H9 (cell line): Measurements from ENCODE around the gene MED27. TPM values are rescaled to one million over a fixed set of nuclear protein-coding genes. Genes with fewer than 3 reads are reported as not detected.

Experiments used
- DNase-seq: peaks from one replicate; pipeline ENCODE4 v3.0.0-alpha.2; 2017
- H2AFZ ChIP-seq: one replicate; pipeline ENCODE4 v1.6.1; 2013; ENCODE audit warnings: mild to moderate bottlenecking, low read length, control low read depth, moderate library complexity
- H2AK5ac ChIP-seq: 2 replicates; pipeline ENCODE4 v1.6.1; 2013; ENCODE audit warnings: low read length, control low read depth, mixed read lengths; ENCODE audit not compliant: insufficient read length
- H2BK120ac ChIP-seq: one replicate; pipeline ENCODE4 v1.6.1; 2013; ENCODE audit warnings: low read depth, mild to moderate bottlenecking, low read length, control low read depth, inconsistent platforms; ENCODE audit not compliant: poor library complexity, severe bottlenecking
- H2BK12ac ChIP-seq: 2 replicates; pipeline ENCODE4 v1.6.1; 2013; ENCODE audit warnings: low read length, control low read depth, mixed read lengths, low read depth; ENCODE audit not compliant: insufficient read length
- H2BK15ac ChIP-seq: 2 replicates; pipeline ENCODE4 v1.6.1; 2013; ENCODE audit warnings: low read depth, low read length, control low read depth
- H2BK20ac ChIP-seq: one replicate; pipeline ENCODE4 v1.6.1; 2013; ENCODE audit warnings: low read depth, mild to moderate bottlenecking, low read length, control low read depth, inconsistent platforms; ENCODE audit not compliant: poor library complexity, severe bottlenecking
- H2BK5ac ChIP-seq: 2 replicates; pipeline ENCODE4 v1.6.1; 2013; ENCODE audit warnings: low read length, control low read depth, mixed read lengths; ENCODE audit not compliant: insufficient read length
- H3K14ac ChIP-seq: 2 replicates; pipeline ENCODE4 v1.6.1; 2013; ENCODE audit warnings: low read length, control low read depth; ENCODE audit not compliant: insufficient read depth
- H3K18ac ChIP-seq: 2 replicates; pipeline ENCODE4 v1.6.1; 2013; ENCODE audit warnings: low read depth, mild to moderate bottlenecking, mixed read lengths, low read length, control low read depth; ENCODE audit not compliant: insufficient read length
- H3K23ac ChIP-seq: 2 replicates; pipeline ENCODE4 v1.6.1; 2013; ENCODE audit warnings: low read length, control low read depth, mixed read lengths, low read depth; ENCODE audit not compliant: insufficient read length
- H3K23me2 ChIP-seq: 2 replicates; pipeline ENCODE4 v1.6.1; 2013; ENCODE audit warnings: low read depth, mild to moderate bottlenecking, mixed read lengths, low read length, control low read depth; ENCODE audit not compliant: insufficient read length, poor library complexity, severe bottlenecking
- H3K27ac ChIP-seq: 2 replicates; pipeline ENCODE4 v1.5.1; 2013; ENCODE audit warnings: low read length, control low read depth, mixed read lengths, low read depth; ENCODE audit not compliant: insufficient read length
- H3K27me3 ChIP-seq: 2 replicates; pipeline ENCODE4 v1.6.1; 2013; ENCODE audit warnings: low read length, control low read depth, inconsistent platforms; ENCODE audit not compliant: insufficient read depth
- H3K4ac ChIP-seq: 2 replicates; pipeline ENCODE4 v1.6.1; 2013; ENCODE audit warnings: low read depth, mild to moderate bottlenecking, control low read depth, inconsistent platforms, low read length, moderate library complexity
- H3K4me1 ChIP-seq: 2 replicates; pipeline ENCODE4 v1.6.1; 2013; ENCODE audit warnings: low read length, control low read depth, inconsistent platforms; ENCODE audit not compliant: insufficient read depth
- H3K4me2 ChIP-seq: 2 replicates; pipeline ENCODE4 v1.6.1; 2013; ENCODE audit warnings: low read length, control low read depth, mixed read lengths; ENCODE audit not compliant: insufficient read length, insufficient read depth
- H3K56ac ChIP-seq: 2 replicates; pipeline ENCODE4 v1.6.1; 2013; ENCODE audit warnings: low read depth, mild to moderate bottlenecking, mixed read lengths, low read length, control low read depth; ENCODE audit not compliant: insufficient read length
- H3K79me1 ChIP-seq: 2 replicates; pipeline ENCODE4 v1.6.1; 2013; ENCODE audit warnings: low read depth, mild to moderate bottlenecking, moderate library complexity, low read length, control low read depth, inconsistent platforms; ENCODE audit not compliant: insufficient read depth, poor library complexity, severe bottlenecking
- H3K79me2 ChIP-seq: 2 replicates; pipeline ENCODE4 v1.6.1; 2013; ENCODE audit warnings: low read length, control low read depth, inconsistent platforms; ENCODE audit not compliant: insufficient read depth
- H3K9ac ChIP-seq: 2 replicates; pipeline ENCODE4 v1.6.1; 2013; ENCODE audit warnings: low read length, control low read depth, mixed read lengths; ENCODE audit not compliant: insufficient read length; ENCODE audit errors: extremely low read depth
- H3K9me3 ChIP-seq: one replicate; pipeline ENCODE4 v1.6.1; 2013; ENCODE audit warnings: low read depth, low read length, inconsistent platforms; ENCODE audit not compliant: control insufficient read depth
- H3T11ph ChIP-seq: one replicate; pipeline ENCODE4 v1.6.1; 2013; ENCODE audit warnings: mild to moderate bottlenecking, low read length, control low read depth, inconsistent platforms
- H4K20me1 ChIP-seq: one replicate; pipeline ENCODE4 v1.6.1; 2013; ENCODE audit not compliant: control insufficient read depth, insufficient read length, insufficient read depth
- H4K5ac ChIP-seq: 2 replicates; pipeline ENCODE4 v1.6.1; 2013; ENCODE audit warnings: low read depth, mild to moderate bottlenecking, mixed read lengths, low read length, control low read depth; ENCODE audit not compliant: insufficient read length
- H4K8ac ChIP-seq: replicated peaks from 2 replicates; pipeline ENCODE4 v1.6.1; 2013; ENCODE audit warnings: low read length, control low read depth, mixed read lengths, low read depth; ENCODE audit not compliant: insufficient read length
- H4K91ac ChIP-seq: 2 replicates; pipeline ENCODE4 v1.6.1; 2013; ENCODE audit warnings: low read depth, mild to moderate bottlenecking, moderate library complexity, mixed read lengths, low read length, control low read depth; ENCODE audit not compliant: insufficient read length
- H3K27ac Mint-ChIP-seq, 3 experiments: 2 replicates in 2 of 3; 3 replicates in 1 of 3; pipeline ENCODE4 v1.8.0; 2020 to 2021; ENCODE audit warnings: mixed read lengths in 3 of 3, mild to moderate bottlenecking in 1 of 3, moderate library complexity in 1 of 3
- H3K27me3 Mint-ChIP-seq: 2 replicates; pipeline ENCODE4 v1.8.0; 2021; ENCODE audit warnings: low read depth, mild to moderate bottlenecking, moderate library complexity, mixed read lengths
- H3K36me3 Mint-ChIP-seq, 3 experiments: 2 replicates in 2 of 3; 3 replicates in 1 of 3; pipeline ENCODE4 v1.8.0; 2020 to 2021; ENCODE audit warnings: low read depth in 3 of 3, mixed read lengths in 3 of 3; ENCODE audit not compliant: insufficient read depth in 1 of 3
- H3K4me1 Mint-ChIP-seq, 2 experiments: 2 replicates each; pipeline ENCODE4 v1.8.0; 2020; ENCODE audit warnings: mixed read lengths in 2 of 2
- H3K4me3 Mint-ChIP-seq, 2 experiments: 2 replicates in 1 of 2; 3 replicates in 1 of 2; pipeline ENCODE4 v1.8.0; 2020 to 2021; ENCODE audit warnings: mild to moderate bottlenecking in 2 of 2, mixed read lengths in 2 of 2, moderate library complexity in 1 of 2
- H3K9me3 Mint-ChIP-seq, 2 experiments: 2 replicates in 1 of 2; 3 replicates in 1 of 2; pipeline ENCODE4 v1.8.0; 2020; ENCODE audit warnings: mild to moderate bottlenecking in 2 of 2, mixed read lengths in 2 of 2, moderate library complexity in 1 of 2
- CTCF ChIP-seq: fragments of 200-600 bp; sonication (generic); conservative IDR thresholded peaks from 3 replicates; pipeline ENCODE4 v1.8.0; 2021; ENCODE audit warnings: antibody characterized with exemption, mild to moderate bottlenecking
- WGBS: extraction: QIAGEN DNeasy Blood & Tissue Kit; methylation state at CpG from one replicate; pipeline ENCODE4 v1.1.7; 2013; ENCODE audit warnings: missing lambda C conversion rate, low lambda C conversion rate, mixed read lengths; ENCODE audit not compliant: insufficient read length; ENCODE audit errors: extremely low coverage; 5-methylcytosine and 5-hydroxymethylcytosine counted together
- total RNA-seq: library from RNA; stranded (reverse); gene quantifications from 2 replicates; pipeline ENCODE4 v1.2.1, GENCODE V29; 2021

MED27 gene
- total RNA-seq, 1 experiment from 2014 or later = 33.5 TPM

- no peak overlapping the region for H3K14ac ChIP-seq
- H3K27me3 ChIP-seq = no peaks in the 10 kb centered on the region
- no peaks in the 10 kb centered on the region for H3K27me3 Mint-ChIP-seq
- no peak overlapping the region for H3K27ac ChIP-seq
- DNase-seq = no peak
- H3T11ph ChIP-seq = no peak overlapping the region
- no peak overlapping the region for H4K8ac ChIP-seq
- peak overlapping the region in 2 of 3 experiments; percentile 11 to 25; a peak in 1 of 7 replicates for H3K27ac Mint-ChIP-seq
- H3K4me1 ChIP-seq = no peaks in the 10 kb centered on the region; the same call in 1 of the 2 replicates
- no peak overlapping the region for H2BK5ac ChIP-seq
- H2BK20ac ChIP-seq = no peak overlapping the region
- peaks cover 7 to 17% of the 10 kb centered on the region in 2 experiments for H3K4me1 Mint-ChIP-seq
- no peak overlapping the region for H3K23ac ChIP-seq
- no peak overlapping the region for H4K91ac ChIP-seq
- H2AFZ ChIP-seq = no peak overlapping the region
- no peak overlapping the region for H3K4ac ChIP-seq
- no peak overlapping the region for H3K4me2 ChIP-seq
- no peaks in the 10 kb centered on the region for H4K20me1 ChIP-seq
- H3K79me1 ChIP-seq = no peaks in the 10 kb centered on the region
- H3K9me3 Mint-ChIP-seq = no peaks in the 10 kb centered on the region
- no peak overlapping the region for H3K4me3 Mint-ChIP-seq
- H3K36me3 Mint-ChIP-seq = no peaks in the 10 kb centered on the region
- H3K79me2 ChIP-seq = no peaks in the 10 kb centered on the region
- no peaks in the 10 kb centered on the region for H3K9me3 ChIP-seq
- WGBS = no CpG with 5 or more reads among the region's 4 CpGs
- H3K56ac ChIP-seq = no peak overlapping the region
- H3K23me2 ChIP-seq = no peaks in the 10 kb centered on the region
- TF ChIP-seq CTCF = no peak
- no peak overlapping the region for H2BK12ac ChIP-seq
- H2BK15ac ChIP-seq = no peak overlapping the region
- H4K5ac ChIP-seq = no peak overlapping the region
- H2BK120ac ChIP-seq = no peak overlapping the region
- no peak overlapping the region for H3K18ac ChIP-seq
- no peak overlapping the region for H3K9ac ChIP-seq
- H2AK5ac ChIP-seq = no peak overlapping the region
Observed at GRCh38 chr9:131982102-131982501, 97.6 kb downstream of the MED27 start.
